ENCODE results near the gene PHKG2. TPM values are rescaled to one million over a fixed set of nuclear protein-coding genes. Genes with fewer than 3 reads are reported as not detected.

PHKG2 gene
- total RNA-seq, 1 experiment from 2014 or later = 35.3 TPM

GRCh38 chr16:30762991-30763725, 14.9 kb downstream of the PHKG2 start:
- CTCF ChIA-PET = no interaction called here
- no TSS peak for BruUV-seq (replicated peaks)
- intact Hi-C loops (cut with micrococcal nuclease; ENCODE audit: unreplicated experiment) = no loop called here

DNA sequence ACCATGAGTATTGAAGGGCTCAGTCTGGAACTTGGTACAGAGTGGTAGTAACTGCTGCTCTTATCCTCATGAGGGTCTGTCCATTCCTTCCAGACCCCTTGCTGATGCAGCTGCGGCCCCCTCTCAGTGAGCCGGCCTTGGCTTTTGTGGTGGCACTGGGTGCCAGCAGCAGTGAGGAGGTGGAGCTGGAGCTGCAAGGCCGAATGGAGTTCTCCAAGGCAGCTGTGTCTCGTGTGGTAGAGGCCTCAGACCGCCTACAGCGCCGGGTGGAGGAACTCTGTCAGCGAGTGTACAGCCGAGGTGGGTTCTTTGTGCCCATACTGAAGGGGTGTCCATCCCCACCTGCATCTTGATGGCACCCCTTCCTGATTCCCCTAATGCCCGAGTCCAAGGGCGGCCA, 15.9 kb downstream of the PHKG2 start:
- TF ChIP-seq EZH2 (IDR thresholded peaks at IDR 0.05; ENCODE audit: borderline replicate concordance, low read depth, low read length, poor library complexity, severe bottlenecking) = no peak
- TF ChIP-seq, protein P1, sequence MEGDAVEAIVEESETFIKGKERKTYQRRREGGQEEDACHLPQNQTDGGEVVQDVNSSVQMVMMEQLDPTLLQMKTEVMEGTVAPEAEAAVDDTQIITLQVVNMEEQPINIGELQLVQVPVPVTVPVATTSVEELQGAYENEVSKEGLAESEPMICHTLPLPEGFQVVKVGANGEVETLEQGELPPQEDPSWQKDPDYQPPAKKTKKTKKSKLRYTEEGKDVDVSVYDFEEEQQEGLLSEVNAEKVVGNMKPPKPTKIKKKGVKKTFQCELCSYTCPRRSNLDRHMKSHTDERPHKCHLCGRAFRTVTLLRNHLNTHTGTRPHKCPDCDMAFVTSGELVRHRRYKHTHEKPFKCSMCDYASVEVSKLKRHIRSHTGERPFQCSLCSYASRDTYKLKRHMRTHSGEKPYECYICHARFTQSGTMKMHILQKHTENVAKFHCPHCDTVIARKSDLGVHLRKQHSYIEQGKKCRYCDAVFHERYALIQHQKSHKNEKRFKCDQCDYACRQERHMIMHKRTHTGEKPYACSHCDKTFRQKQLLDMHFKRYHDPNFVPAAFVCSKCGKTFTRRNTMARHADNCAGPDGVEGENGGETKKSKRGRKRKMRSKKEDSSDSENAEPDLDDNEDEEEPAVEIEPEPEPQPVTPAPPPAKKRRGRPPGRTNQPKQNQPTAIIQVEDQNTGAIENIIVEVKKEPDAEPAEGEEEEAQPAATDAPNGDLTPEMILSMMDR (conservative IDR thresholded peaks at IDR 0.05; ENCODE audit: low read depth, low read length) = no peak
- Histone ChIP-seq H3K27me3 (replicated peaks; ENCODE audit: insufficient read depth, low read depth, low read length, poor library complexity) (no peaks in the 10 kb centered on the region), H3K36me3 (ENCODE audit: insufficient read depth, low read length, poor library complexity, severe bottlenecking) (peaks cover 67% of the 10 kb centered on the region), H3K9me3 (ENCODE audit: low read depth, low read length, poor library complexity, severe bottlenecking) (no peaks in the 10 kb centered on the region), H3K27ac (ENCODE audit: low read depth, low read length, poor library complexity, severe bottlenecking) (no peak overlapping the region), H3K4me3 (ENCODE audit: low read depth, low read length, poor library complexity, severe bottlenecking) (no peak overlapping the region), H3K4me1 (ENCODE audit: insufficient read depth, low read length, poor library complexity, severe bottlenecking) (peaks cover 10% of the 10 kb centered on the region)
- CTCF ChIA-PET = no interaction called here
- DNase-seq (ENCODE audit: low spot score) = no peak
- POLR2A ChIA-PET (ENCODE audit: low non-redundant PET) = no interaction called here
- no TSS peak for BruUV-seq (replicated peaks)
- intact Hi-C loops (cut with micrococcal nuclease; ENCODE audit: unreplicated experiment) = no loop called here

More at GRCh38 chr16:30762991-30763725, 14.9 kb downstream of the PHKG2 start:
- no peaks in the 10 kb centered on the region for H3K27me3 ChIP-seq (replicated peaks; ENCODE audit: insufficient read depth, low read depth, low read length, poor library complexity)
- no peak for DNase-seq (ENCODE audit: low spot score)
- H3K27ac ChIP-seq (ENCODE audit: low read depth, low read length, poor library complexity, severe bottlenecking) = peak overlapping the region; percentile 83
- POLR2A ChIA-PET (ENCODE audit: low non-redundant PET) = no interaction called here
- H3K4me3 ChIP-seq (ENCODE audit: low read depth, low read length, poor library complexity, severe bottlenecking) = peak overlapping the region; percentile 72
- TF ChIP-seq EZH2 (IDR thresholded peaks at IDR 0.05; ENCODE audit: borderline replicate concordance, low read depth, low read length, poor library complexity, severe bottlenecking) = no peak
- TF ChIP-seq, protein P1 (conservative IDR thresholded peaks at IDR 0.05; ENCODE audit: low read depth, low read length) = no peak
- no peaks in the 10 kb centered on the region for H3K9me3 ChIP-seq (ENCODE audit: low read depth, low read length, poor library complexity, severe bottlenecking)
- peaks cover 10% of the 10 kb centered on the region for H3K4me1 ChIP-seq (ENCODE audit: insufficient read depth, low read length, poor library complexity, severe bottlenecking)
- peaks cover 58% of the 10 kb centered on the region for H3K36me3 ChIP-seq (ENCODE audit: insufficient read depth, low read length, poor library complexity, severe bottlenecking)

DNA sequence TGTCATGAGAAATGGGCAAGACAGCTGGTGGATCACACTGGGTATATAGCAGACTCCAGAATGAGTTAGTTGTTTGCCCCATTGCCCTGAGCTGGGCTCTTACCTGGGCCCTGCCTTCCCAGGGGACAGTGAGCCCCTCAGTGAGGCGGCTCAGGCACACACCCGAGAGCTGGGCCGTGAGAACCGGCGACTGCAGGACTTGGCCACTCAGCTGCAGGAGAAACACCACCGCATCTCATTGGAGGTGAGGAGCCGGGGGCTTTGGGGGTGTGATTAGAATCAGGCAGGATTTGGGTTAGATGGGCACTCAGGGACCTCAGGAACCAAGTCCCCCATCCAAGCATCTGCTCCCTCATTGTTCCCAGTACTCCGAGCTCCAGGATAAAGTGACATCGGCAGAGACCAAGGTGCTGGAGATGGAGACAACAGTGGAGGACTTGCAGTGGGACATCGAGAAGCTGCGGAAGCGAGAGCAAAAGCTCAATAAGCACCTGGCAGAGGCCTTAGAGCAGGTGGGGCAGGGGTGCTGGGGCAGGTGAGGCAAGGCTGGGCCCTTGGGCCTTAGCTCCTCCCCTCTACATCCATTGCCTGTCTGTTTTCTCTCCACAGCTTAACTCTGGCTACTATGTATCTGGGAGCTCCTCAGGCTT, 16.7 kb downstream of the PHKG2 start:
- ChIA-PET CTCF (no interaction called here), POLR2A (ENCODE audit: low non-redundant PET) (no interaction called here)
- Histone ChIP-seq H3K4me1 (ENCODE audit: insufficient read depth, low read length, poor library complexity, severe bottlenecking) (peaks cover 10% of the 10 kb centered on the region), H3K4me3 (ENCODE audit: low read depth, low read length, poor library complexity, severe bottlenecking) (no peak overlapping the region), H3K36me3 (ENCODE audit: insufficient read depth, low read length, poor library complexity, severe bottlenecking) (peaks cover 70% of the 10 kb centered on the region), H3K27me3 (replicated peaks; ENCODE audit: insufficient read depth, low read depth, low read length, poor library complexity) (no peaks in the 10 kb centered on the region), H3K9me3 (ENCODE audit: low read depth, low read length, poor library complexity, severe bottlenecking) (no peaks in the 10 kb centered on the region), H3K27ac (ENCODE audit: low read depth, low read length, poor library complexity, severe bottlenecking) (no peak overlapping the region)
- no TSS peak for BruUV-seq (replicated peaks)
- no peak for TF ChIP-seq EZH2 (IDR thresholded peaks at IDR 0.05; ENCODE audit: borderline replicate concordance, low read depth, low read length, poor library complexity, severe bottlenecking)
- no peak for DNase-seq (ENCODE audit: low spot score)
- intact Hi-C loops (cut with micrococcal nuclease; ENCODE audit: unreplicated experiment) = no loop called here
